GM08714 (cell line): ENCODE measurements around the gene ADARB1.
"Not testable (repeated sequence)": the region's sequence is repeated elsewhere in the genome, so short reads cannot be mapped to it uniquely, and the experiment has no call there.

Experiments used
- H3K4me3 ChIP-seq: fragments of 200-500 bp; sonication (Bioruptor generic); 2 replicates; pipeline ENCODE4 v1.5.1; 2014; ENCODE audit warnings: mild to moderate bottlenecking, low read length, inconsistent platforms
- ZNF274 ChIP-seq: IDR thresholded peaks from 2 replicates; pipeline ENCODE4 v1.6.1; 2012; ENCODE audit warnings: mild to moderate bottlenecking, low read depth, low read length

ADARB1 gene

DNA sequence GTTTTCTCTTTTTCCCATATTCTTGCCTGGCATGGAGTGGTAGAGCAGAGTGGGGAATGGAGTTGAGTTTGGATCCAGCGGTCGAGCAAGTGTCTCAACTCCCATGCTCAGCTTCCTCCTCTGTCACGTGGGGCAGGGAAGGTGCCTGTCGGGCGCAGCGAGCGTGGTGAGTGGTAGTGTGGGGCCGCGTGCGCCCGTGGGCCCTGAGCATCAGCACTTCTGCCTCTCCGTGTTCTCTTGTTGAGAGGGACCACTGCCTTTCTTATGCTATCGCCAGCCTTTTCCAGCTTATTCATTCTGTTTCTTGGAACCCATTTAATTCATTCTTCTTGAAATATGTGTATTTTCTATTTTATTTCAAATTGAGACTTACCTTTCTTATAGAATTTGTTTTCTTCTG lies 65.1 kb downstream of the ADARB1 start:
- TF ChIP-seq ZNF274 = no peak
- no peak overlapping the region for H3K4me3 ChIP-seq

GRCh38 chr21:45140346-45140940 lies 66.1 kb downstream of the ADARB1 start:
- TF ChIP-seq ZNF274 = no peak
- H3K4me3 ChIP-seq = no peak overlapping the region

GRCh38 chr21:45140944-45141343 lies 66.6 kb downstream of the ADARB1 start:
- H3K4me3 ChIP-seq = not testable (repeated sequence)

DNA sequence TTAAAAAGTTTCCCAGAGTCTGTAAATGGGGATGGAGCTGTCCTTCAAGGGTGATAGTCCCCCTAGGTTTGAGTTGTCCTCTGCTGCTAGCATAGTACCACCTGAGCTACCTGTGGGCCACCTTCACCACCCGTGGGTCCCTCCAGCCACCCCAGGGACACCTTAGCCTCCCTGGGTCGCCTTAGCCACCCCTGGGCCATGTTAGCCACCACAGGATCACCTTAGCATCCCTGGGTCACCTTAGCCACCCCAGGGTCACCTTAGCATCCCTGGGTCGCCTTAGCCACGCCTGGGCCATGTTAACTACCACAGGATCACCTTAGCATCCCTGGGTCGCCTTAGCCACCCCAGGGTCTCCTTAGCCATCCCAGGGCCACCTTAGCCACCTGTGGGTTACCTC lies 67.1 kb downstream of the ADARB1 start:
- no peak for TF ChIP-seq ZNF274
- no peak overlapping the region for H3K4me3 ChIP-seq

DNA sequence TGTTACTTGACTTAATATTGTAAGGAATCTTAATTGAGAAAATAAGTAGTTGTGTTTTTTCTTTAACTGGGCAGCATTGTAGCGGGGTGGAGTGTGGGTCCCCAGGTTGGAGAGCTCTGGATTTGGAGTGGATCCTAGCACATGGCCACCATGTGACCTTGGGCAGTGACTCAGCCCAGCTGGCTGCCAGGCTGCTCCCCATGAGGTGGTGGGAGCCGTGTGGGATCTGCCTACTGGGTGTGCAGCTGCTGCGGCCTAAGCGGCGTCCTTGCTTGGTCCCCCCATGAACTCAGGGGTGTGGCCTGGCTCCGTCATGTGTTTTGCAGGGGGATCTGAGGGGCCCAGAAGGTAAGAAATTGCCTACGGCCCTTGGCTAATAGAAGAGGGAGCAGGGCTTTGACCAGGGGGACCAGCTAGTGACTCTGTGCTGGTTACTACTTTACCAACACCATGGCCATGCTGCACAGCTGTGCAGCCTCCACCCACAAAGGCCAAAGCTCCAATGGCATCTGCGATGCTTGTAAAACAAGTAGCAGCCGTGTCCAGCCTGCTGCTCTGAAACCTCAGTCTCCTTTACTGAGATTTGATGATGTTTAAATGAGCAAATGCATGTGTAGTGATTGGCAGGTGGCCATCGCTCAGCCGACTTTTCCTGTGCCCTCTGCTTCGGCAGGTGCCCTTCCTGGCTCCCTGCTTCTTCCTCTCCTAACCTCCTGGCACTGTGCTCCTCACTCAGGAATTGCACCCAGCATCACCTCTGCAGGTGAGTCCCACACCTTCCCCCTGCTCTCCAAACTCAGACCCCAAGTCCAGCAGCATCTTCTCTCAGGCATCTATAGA lies 68.3 kb downstream of the ADARB1 start:
- no peak for TF ChIP-seq ZNF274
- no peak overlapping the region for H3K4me3 ChIP-seq

DNA sequence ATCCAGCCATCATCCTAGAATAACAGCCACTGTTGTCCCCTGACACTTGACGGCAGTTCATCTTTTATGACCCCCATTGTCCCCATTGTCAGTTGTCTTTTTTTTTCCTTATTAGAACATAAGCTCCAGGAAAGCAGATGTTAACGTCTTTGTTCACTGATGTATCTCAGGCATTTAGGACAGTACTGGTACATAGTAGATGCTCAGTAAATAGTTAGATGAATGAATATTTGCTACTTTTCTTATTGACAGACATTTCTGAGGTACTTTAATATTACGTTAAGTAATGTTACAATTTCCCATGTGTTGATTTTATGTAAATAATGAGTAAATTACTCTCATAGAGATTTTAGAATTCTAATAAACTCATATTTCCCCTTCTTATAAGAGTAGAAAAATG lies 69.5 kb downstream of the ADARB1 start:
- H3K4me3 ChIP-seq = no peak overlapping the region
- no peak for TF ChIP-seq ZNF274

- TF ChIP-seq ZNF274 = no peak
- H3K4me3 ChIP-seq = no peak overlapping the region
Observed at GRCh38 chr21:45145146-45145545, 70.8 kb downstream of the ADARB1 start.

DNA sequence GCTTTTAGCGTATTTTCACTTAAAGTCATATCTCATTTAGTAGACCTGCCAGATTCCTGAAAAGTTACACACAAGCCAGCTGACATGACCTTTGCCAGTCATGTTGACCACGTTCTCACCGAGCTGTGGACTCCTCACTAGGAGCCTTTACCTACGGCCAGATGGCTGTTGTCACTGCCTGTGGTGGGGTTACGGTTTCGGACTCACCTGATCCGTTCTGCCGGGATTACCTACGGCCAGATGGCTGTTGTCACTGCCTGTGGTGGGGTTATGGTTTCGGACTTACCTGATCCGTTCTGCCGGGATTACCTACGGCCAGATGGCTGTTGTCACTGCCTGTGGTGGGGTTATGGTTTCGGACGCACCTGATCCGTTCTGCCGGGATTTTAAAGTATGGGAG lies 71.5 kb downstream of the ADARB1 start:
- not testable (repeated sequence) for H3K4me3 ChIP-seq

DNA sequence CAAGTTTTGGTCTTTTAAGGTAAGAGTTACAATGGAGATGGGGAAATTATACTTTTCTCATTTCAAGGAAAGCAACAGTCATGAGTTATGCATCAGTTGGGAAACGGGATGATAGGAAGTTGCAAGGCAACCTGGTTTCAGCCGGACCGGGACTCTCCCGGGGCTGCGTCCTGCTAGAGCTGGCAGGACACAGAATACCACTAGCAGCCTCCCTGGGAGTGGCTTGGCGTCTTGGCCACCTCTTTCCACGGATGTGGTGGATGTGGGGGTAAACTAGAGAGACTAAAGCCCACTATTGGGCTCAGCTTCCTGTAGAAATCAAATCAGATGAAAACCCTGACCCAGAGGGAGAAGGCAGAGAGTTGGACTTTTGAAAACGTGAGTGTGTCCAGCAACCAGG lies 71.9 kb downstream of the ADARB1 start:
- no peak overlapping the region for H3K4me3 ChIP-seq
- no peak for TF ChIP-seq ZNF274

DNA sequence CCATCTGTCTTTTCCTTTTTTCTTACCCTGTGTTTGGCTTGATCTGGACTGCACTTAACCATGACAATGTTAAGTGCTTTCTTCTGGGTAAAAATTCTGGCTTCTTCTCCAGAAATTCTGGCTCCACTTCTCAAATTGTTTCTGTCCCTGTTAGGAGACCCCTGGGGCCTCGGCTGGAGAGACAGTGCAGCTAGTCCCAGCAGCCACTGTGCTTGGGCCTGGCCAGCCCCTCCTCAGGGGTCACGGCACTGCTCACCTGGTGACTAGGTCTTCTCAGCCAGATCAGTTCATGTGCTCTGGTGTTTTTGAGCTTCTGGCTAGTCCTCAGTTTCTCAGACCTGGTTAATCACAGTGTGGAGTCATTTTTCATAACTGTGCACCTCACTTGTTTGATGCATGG lies 72.4 kb downstream of the ADARB1 start:
- H3K4me3 ChIP-seq = no peak overlapping the region
- TF ChIP-seq ZNF274 = no peak

GRCh38 chr21:45147473-45148315 lies 73.3 kb downstream of the ADARB1 start:
- TF ChIP-seq ZNF274 = no peak
- no peak overlapping the region for H3K4me3 ChIP-seq

GRCh38 chr21:45148316-45148990 lies 74.1 kb downstream of the ADARB1 start:
- TF ChIP-seq ZNF274 = no peak
- no peak overlapping the region for H3K4me3 ChIP-seq

GRCh38 chr21:45149021-45149420 lies 74.6 kb downstream of the ADARB1 start:
- no peak for TF ChIP-seq ZNF274
- H3K4me3 ChIP-seq = no peak overlapping the region

- TF ChIP-seq ZNF274 = no peak
- no peak overlapping the region for H3K4me3 ChIP-seq
Observed at GRCh38 chr21:45150638-45151131, 76.3 kb downstream of the ADARB1 start.
